Measurements from ENCODE around the gene ZMYND19. TPM values are rescaled to one million over a fixed set of nuclear protein-coding genes. Genes with fewer than 3 reads are reported as not detected.
A peak's percentile ranks its signal among the peaks of the same experiment; 100 is the strongest.
"Not testable (repeated sequence)": the region's sequence is repeated elsewhere in the genome, so short reads cannot be mapped to it uniquely, and the experiment has no call there.

ZMYND19 gene
- total RNA-seq, 1 donor from 2014 or later, result 11.0 TPM

- DNase-seq (ENCODE audit: low read depth), result peak; percentile 32
These were observed 34.1 kb downstream of the ZMYND19 start for GRCh38 chr9:137556069-137556838.

GRCh38 chr9:137555179-137555578, 35.1 kb downstream of the ZMYND19 start:
- DNase-seq (ENCODE audit: low read depth), result no peak

GRCh38 chr9:137554349-137554748, 36.0 kb downstream of the ZMYND19 start:
- no peak for DNase-seq (ENCODE audit: low read depth)

- DNase-seq (ENCODE audit: low read depth), result not testable (repeated sequence)
These were observed 36.7 kb downstream of the ZMYND19 start for GRCh38 chr9:137553654-137554053.

DNA sequence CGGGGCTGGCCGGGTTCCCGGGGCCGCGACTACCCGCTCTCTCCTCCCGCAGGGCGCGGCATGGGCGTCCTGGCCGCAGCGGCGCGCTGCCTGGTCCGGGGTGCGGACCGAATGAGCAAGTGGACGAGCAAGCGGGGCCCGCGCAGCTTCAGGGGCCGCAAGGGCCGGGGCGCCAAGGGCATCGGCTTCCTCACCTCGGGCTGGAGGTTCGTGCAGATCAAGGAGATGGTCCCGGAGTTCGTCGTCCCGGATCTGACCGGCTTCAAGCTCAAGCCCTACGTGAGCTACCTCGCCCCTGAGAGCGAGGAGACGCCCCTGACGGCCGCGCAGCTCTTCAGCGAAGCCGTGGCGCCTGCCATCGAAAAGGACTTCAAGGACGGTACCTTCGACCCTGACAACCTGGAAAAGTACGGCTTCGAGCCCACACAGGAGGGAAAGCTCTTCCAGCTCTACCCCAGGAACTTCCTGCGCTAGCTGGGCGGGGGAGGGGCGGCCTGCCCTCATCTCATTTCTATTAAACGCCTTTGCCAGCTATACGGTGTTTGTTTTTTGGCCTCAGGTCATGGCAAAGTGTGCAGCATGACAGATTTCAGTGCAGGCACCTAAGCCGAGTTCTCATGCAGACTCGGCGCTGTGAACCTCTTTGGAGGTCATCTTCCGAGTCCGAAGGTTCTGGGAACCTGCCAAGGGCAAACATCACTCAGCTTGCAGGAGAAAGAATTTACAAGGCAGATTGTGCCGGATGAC, 38.1 kb downstream of the ZMYND19 start:
- DNase-seq (ENCODE audit: low read depth), result peak; percentile 9

- peak; percentile 50 for DNase-seq (ENCODE audit: low read depth)
These were observed 38.9 kb downstream of the ZMYND19 start, which contains the start of gene MRPL41 for GRCh38 chr9:137551264-137552021. TSS of gene MRPL41 (plus strand) at chr9:137551879. CDS start at chr9:137552082, 203 bp downstream.

DNA sequence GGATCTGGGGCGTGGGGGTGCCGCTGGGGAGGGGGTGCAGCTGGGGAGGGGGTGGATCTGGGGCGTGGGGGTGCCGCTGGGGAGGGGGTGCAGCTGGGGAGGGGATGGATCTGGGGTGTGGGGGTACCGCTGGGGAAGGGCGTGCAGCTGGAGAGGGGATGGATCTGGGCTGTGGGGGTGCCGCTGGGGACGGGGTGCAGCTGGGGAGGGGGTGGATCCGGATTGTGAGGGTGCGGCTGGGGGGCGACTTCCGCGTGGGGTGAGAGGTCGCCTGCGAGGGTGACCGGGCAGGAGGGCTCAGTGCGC, 39.4 kb downstream of the ZMYND19 start:
- DNase-seq (ENCODE audit: low read depth), result not testable (repeated sequence)

- DNase-seq (ENCODE audit: low read depth), result peak; percentile 73
These were observed 40.1 kb downstream of the ZMYND19 start, which contains the start of gene PNPLA7 for GRCh38 chr9:137550231-137550621. TSS of gene PNPLA7 (minus strand) at chr9:137550402. CDS start at chr9:137550197, 205 bp downstream.

- DNase-seq (ENCODE audit: low read depth), result no peak
These were observed 42.4 kb downstream of the ZMYND19 start for GRCh38 chr9:137547687-137548543.

DNA sequence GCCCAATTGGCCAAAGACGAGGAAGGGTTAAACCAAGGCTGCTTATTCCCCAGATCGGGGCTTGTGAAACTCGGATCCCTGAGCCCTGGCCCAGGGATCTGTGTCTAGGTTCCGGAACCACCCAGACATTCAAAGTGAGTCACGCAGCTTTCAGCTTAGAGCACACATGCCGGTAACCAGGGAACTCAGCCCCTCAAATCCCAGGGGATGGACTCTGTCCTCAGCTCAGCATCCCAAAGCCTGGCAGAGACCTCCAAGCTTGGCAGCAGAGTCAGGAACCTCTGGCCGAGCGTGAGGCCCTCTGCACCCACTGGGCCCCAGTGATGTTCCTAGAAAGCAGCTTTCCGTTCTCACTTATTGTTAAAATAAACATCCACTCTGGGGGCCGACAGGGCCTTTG, 45.2 kb downstream of the ZMYND19 start:
- DNase-seq (ENCODE audit: low read depth), result no peak

DNA sequence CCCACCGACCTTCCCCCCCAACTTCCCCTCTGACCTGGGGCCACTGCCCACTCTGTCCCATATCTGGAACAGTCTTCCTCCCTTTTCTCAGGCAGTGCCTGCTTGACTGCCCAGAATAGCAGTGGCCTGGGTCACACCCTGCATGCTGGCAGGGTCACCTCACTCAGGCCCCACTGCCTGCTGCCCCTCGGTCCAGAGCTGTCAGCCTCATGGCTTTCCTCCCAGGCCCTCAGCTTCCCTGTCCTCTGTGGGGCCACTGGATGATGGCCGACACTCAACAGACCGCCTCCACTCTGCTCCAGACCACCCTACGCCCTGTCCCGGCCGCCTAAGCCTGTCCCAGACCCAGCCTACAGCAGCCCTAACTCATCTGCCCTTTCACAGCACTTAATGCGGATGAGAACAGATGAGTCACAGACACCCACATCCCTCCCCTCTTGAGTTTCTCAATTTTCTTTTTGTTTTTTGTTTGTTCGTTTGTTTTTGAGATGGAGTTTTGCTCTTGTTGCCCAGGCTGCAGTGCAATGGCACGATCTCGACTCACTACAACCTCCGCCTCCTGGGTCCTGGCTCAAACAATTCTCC, 46.0 kb downstream of the ZMYND19 start:
- DNase-seq (ENCODE audit: low read depth), result no peak

DNA sequence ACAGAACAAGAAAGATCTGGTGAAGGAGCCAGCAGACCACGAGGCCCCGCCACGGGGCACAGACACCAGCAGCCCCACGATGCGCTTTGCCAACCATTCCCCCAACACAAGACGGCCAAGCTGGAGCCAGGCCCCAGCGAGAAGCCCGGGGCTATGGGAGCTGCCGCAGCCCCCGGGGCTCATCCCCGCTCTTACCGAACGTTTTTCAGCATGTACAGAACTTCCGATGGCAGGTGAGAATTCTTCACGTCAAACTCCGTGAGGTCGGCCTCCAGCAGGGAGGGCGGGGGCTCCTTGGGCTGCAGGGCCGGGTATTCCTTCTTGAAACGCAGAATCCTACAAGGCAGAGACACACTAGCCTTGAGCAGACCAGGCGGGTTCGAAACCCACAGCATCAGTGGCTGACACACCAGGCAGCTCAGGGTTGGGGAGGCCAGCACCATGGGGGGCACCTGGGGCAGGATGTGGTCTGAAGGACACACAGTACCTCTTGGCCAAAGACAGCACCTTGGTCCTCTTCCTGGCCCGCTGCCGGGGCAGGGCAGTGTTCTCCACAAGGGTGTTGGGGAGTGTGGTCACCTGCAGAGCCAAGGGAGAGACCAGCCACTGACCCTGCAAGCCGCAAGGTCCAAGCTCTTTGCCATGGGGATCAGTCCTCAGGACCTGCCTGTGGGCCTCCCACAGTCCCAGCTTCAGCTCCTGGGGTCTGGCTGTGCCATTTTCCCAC, 46.9 kb downstream of the ZMYND19 start:
- no peak for DNase-seq (ENCODE audit: low read depth)

DNA sequence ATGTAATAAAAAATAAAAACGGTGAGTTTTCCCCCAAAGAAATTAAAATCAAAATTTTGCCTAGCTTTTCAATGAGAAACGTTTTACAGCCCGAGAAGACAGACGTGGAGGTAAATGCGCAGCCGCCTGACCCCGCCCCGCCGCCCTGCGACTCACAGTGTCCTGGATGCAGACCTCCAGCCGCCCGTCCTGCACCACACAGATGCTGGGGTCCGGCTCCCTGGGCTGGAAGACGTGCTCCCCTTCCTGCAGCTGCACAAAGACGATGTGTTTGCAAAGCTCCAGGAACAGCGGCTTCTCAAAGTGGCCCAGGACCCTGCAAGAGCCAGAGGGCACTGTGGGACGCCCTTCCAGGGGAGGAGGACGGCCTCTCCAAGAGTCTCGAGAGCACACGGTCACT, 47.8 kb downstream of the ZMYND19 start:
- no peak for DNase-seq (ENCODE audit: low read depth)

DNA sequence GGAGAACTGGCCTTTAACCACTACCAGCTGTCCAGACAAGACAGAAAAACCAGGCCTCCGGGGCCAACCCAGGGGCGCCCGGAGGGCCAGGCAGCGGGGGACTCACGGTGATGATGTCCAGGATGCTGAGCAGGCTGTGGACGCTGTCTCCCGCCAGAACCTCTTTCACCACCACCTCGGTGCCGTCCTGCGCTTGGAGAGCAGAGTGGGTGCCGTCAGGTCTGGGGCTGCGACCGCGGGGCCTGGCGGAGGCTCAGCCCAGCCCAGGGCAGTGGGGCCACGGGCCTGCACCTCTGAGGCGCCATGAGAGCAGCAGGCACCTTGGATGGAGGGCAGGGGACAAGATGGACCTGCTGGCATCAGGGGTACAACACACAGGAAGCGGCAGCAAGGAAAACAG, 49.8 kb downstream of the ZMYND19 start:
- no peak for DNase-seq (ENCODE audit: low read depth)

DNA sequence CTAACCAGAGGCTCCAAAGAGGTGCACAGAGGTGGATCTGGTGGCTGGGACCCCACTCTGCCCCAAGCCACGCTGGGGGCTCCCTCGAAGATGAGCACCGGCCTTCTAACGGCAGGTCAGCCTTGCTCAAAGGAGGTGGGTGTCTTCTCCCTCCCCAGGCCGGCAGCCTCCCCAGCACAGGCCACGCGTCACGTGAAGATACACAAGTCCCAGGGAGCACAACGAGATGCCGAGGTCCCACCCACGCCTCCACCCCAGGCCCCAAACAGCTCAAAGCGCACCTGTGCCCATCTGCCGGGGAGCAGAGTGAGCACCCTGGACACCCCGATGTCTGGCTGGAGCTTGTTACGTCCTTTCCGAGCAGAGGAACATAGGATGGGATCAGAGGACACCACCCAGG, 52.3 kb downstream of the ZMYND19 start:
- DNase-seq (ENCODE audit: low read depth), result no peak

- not testable (repeated sequence) for DNase-seq (ENCODE audit: low read depth)
These were observed 53.6 kb downstream of the ZMYND19 start for GRCh38 chr9:137536594-137537131.

- DNase-seq (ENCODE audit: low read depth), result no peak
These were observed 55.2 kb downstream of the ZMYND19 start for GRCh38 chr9:137535120-137535428.

- peak; percentile 70 for DNase-seq (ENCODE audit: low read depth)
These were observed 55.8 kb downstream of the ZMYND19 start for GRCh38 chr9:137534256-137535119.

GRCh38 chr9:137532891-137533468, 57.3 kb downstream of the ZMYND19 start:
- DNase-seq (ENCODE audit: low read depth), result not testable (repeated sequence)
